Measurements from ENCODE around the gene ACTRT2.

Gene ACTRT2

DNA sequence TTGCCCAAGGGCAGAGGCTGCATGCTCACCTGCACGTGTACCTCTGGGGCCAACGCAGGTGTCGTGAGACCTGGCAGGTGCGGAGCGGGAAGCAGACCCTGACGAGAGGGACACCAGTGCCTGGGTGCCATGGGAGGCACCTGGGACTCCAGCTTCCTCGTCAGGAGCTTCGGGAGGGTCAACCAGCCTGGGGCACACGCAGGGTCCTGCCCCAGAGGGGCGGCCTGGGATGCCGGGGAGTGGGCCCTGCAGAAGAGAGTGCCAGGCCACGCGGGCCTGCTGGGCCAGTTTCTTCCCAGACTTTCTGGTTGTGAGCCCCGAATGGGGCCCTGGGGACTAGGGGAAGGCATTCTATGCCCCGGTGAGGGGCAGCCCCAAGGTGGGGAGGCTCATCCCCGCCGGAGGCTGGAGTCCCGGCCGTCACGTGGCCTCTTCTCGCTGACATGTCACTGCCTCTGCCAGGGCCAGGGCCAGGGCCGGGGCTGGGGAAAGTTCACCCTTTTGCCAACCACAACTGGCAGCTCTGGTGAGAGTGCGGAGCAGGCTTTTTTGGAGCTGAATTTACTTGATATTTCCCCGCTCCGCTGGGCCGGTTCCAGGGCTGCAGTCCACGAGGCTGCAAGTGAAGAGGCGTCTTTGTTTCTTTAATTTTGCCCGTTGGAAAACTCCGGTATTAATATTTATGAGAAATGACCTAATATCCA is 38.5 kb upstream of the ACTRT2 start:
- CTCF ChIA-PET, result no interaction called here

DNA sequence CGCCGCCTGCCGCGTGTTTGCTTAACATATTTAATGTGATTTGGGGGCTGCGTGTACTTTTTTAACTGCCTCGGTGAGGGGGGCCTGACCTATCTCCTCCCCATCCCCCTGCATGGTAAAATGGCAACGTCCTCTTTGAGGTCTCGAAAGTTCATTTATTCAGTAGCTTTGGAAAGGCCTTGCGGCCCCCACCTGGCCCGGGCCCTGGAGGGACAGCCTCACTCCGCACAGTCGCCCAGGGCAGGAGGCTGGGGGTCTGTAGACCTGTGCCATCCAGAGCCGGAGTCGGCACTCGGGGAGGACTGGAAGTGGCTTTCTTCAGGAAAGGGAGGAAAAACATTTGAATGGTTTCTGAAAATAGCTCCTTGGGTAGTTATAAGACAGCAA is 38.0 kb upstream of the ACTRT2 start:
- no peak for DNase-seq (ENCODE audit: low read depth, low spot score)
- TF ChIP-seq, protein P1, sequence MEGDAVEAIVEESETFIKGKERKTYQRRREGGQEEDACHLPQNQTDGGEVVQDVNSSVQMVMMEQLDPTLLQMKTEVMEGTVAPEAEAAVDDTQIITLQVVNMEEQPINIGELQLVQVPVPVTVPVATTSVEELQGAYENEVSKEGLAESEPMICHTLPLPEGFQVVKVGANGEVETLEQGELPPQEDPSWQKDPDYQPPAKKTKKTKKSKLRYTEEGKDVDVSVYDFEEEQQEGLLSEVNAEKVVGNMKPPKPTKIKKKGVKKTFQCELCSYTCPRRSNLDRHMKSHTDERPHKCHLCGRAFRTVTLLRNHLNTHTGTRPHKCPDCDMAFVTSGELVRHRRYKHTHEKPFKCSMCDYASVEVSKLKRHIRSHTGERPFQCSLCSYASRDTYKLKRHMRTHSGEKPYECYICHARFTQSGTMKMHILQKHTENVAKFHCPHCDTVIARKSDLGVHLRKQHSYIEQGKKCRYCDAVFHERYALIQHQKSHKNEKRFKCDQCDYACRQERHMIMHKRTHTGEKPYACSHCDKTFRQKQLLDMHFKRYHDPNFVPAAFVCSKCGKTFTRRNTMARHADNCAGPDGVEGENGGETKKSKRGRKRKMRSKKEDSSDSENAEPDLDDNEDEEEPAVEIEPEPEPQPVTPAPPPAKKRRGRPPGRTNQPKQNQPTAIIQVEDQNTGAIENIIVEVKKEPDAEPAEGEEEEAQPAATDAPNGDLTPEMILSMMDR (IDR thresholded peaks at IDR 0.05; ENCODE audit: insufficient read depth, low read length, missing control alignments), result no peak
- POLR2A ChIA-PET, result no interaction called here
- CTCF ChIA-PET, result no interaction called here
- no peak overlapping the region for H3K4me3 ChIP-seq (ENCODE audit: low read depth, low read length)

More for the DNA sequence above, 38.5 kb upstream of the ACTRT2 start:
- DNase-seq (ENCODE audit: low read depth, low spot score), result no peak
- H3K4me3 ChIP-seq (ENCODE audit: low read depth, low read length), result no peak overlapping the region
- TF ChIP-seq, protein P1 (IDR thresholded peaks at IDR 0.05; ENCODE audit: insufficient read depth, low read length, missing control alignments), result no peak
- POLR2A ChIA-PET, result no interaction called here

DNA sequence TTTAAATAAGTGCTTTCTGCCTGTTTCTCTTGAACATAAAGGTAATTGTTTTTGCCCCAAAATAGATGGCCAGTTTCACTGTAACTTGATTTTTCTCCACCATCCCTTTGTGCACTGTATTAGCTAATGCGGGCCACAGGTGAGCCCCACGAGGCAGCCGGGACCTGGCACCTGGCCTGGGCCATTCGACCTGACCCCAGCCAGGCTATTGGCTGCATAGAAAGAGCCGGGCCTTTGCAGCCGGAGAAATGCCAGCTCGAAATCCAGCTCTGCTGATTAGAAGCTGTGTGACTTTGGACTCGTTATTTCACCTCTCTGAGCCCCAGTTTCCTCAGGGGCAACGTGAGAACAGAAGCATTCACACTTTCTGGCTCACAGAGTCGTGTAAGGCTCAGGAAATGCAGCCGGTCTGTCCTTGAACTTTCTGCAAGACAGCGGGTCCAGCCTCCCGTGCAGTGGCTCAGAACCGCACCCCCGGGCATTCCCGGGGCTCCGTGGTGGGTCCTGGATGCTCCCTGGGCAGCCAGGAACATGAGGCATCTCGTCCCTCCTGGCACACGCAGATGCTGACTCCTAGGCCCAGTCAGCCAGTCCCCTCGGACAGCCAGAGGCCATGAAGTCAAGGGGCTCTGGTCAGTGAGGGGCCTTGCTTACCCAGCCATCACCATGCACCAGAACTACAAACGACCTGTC is 37.4 kb upstream of the ACTRT2 start:
- TF ChIP-seq, protein P1 (IDR thresholded peaks at IDR 0.05; ENCODE audit: insufficient read depth, low read length, missing control alignments), result no peak
- H3K4me3 ChIP-seq (ENCODE audit: low read depth, low read length), result no peak overlapping the region
- POLR2A ChIA-PET, result no interaction called here
- CTCF ChIA-PET, result no interaction called here
- DNase-seq (ENCODE audit: low read depth, low spot score), result no peak

GRCh38 chr1:2984399-2985061 is 36.7 kb upstream of the ACTRT2 start:
- H3K4me3 ChIP-seq (ENCODE audit: low read depth, low read length), result no peak overlapping the region
- TF ChIP-seq, protein P1 (IDR thresholded peaks at IDR 0.05; ENCODE audit: insufficient read depth, low read length, missing control alignments), result no peak
- no peak for DNase-seq (ENCODE audit: low read depth, low spot score)
- POLR2A ChIA-PET, result no interaction called here
- CTCF ChIA-PET, result no interaction called here

GRCh38 chr1:2985067-2985561 is 36.2 kb upstream of the ACTRT2 start:
- H3K4me3 ChIP-seq (ENCODE audit: low read depth, low read length), result no peak overlapping the region
- TF ChIP-seq, protein P1 (IDR thresholded peaks at IDR 0.05; ENCODE audit: insufficient read depth, low read length, missing control alignments), result no peak
- ChIA-PET CTCF (no interaction called here), POLR2A (no interaction called here)
- DNase-seq (ENCODE audit: low read depth, low spot score), result no peak
